ENCODE measurements around the gene CCDC102A. TPM values are rescaled to one million over a fixed set of nuclear protein-coding genes. Genes with fewer than 3 reads are reported as not detected.

CCDC102A gene
- total RNA-seq, 6 donors from 2014 or later: 8.2 to 41.9 (median 16.5) TPM

GRCh38 chr16:57483725-57484514 lies 52.5 kb downstream of the CCDC102A start:
- ATAC-seq (ENCODE audit: low FRiP score in 2 of 2) (no peak), DNase-seq (peak in 1 of 2 donors; percentile 57)
- peak overlapping the region in 3 of 4 donors; percentile 3 to 14 (median 12) for H3K27ac ChIP-seq
- H3K36me3 ChIP-seq: no peaks in the 10 kb centered on the region
- H3K9me3 ChIP-seq: no peaks in the 10 kb centered on the region
- no peaks in the 10 kb centered on the region for H3K27me3 ChIP-seq
- peaks cover 33 to 55% (median 42%) of the 10 kb centered on the region in 4 donors for H3K4me1 ChIP-seq
- 64 to 90% methylated on average over 2 to 9 of the region's 19 CpGs for WGBS, 2 donors
- TF ChIP-seq POLR2A (IDR thresholded peaks at IDR 0.05): no peak
- no peak for TF ChIP-seq POLR2AphosphoS5 (IDR thresholded peaks at IDR 0.05)
- no peak overlapping the region for H3K4me3 ChIP-seq

GRCh38 chr16:57482845-57483545 lies 53.4 kb downstream of the CCDC102A start:
- DNase-seq (peak in 1 of 2 donors; percentile 46), ATAC-seq (ENCODE audit: low FRiP score in 2 of 2) (no peak)
- 86 to 92% methylated on average over 11 to 14 of the region's 14 CpGs for WGBS, 2 donors
- Histone ChIP-seq H3K27ac (no peak overlapping the region), H3K36me3 (no peaks in the 10 kb centered on the region), H3K27me3 (no peaks in the 10 kb centered on the region), H3K9me3 (no peaks in the 10 kb centered on the region), H3K4me3 (no peak overlapping the region), H3K4me1 (peaks cover 39 to 65% (median 52%) of the 10 kb centered on the region in 4 donors)
- TF ChIP-seq POLR2AphosphoS5 (IDR thresholded peaks at IDR 0.05) (no peak), EP300 (IDR thresholded peaks at IDR 0.05) (no peak), POLR2A (IDR thresholded peaks at IDR 0.05) (no peak), CTCF (IDR thresholded peaks at IDR 0.05) (no peak)

GRCh38 chr16:57481421-57481820 lies 55.0 kb downstream of the CCDC102A start:
- no peak overlapping the region for H3K27ac ChIP-seq
- WGBS, 2 donors: 90 to 93% methylated on average over 3 to 4 of the region's 4 CpGs
- peaks cover 41 to 72% (median 60%) of the 10 kb centered on the region in 4 donors for H3K4me1 ChIP-seq

GRCh38 chr16:57480754-57481230 lies 55.6 kb downstream of the CCDC102A start:
- TF ChIP-seq POLR2AphosphoS5 (IDR thresholded peaks at IDR 0.05): no peak
- no peak for TF ChIP-seq POLR2A (IDR thresholded peaks at IDR 0.05)
- TF ChIP-seq CTCF (IDR thresholded peaks at IDR 0.05): no peak
- TF ChIP-seq EP300 (IDR thresholded peaks at IDR 0.05): no peak
- ATAC-seq (ENCODE audit: low FRiP score in 2 of 2) (no peak), DNase-seq (no peak)
- Histone ChIP-seq H3K36me3 (no peaks in the 10 kb centered on the region), H3K9me3 (no peaks in the 10 kb centered on the region), H3K4me1 (peaks cover 47 to 75% (median 65%) of the 10 kb centered on the region in 4 donors), H3K4me3 (no peak overlapping the region), H3K27ac (peak overlapping the region; percentile 40 to 64 (median 62)), H3K27me3 (no peaks in the 10 kb centered on the region)
- 50 to 83% methylated on average over 1 to 6 of the region's 6 CpGs for WGBS, 2 donors

More at GRCh38 chr16:57481421-57481820, 55.0 kb downstream of the CCDC102A start:
- DNase-seq (no peak), ATAC-seq (ENCODE audit: low FRiP score in 2 of 2) (no peak)
- Histone ChIP-seq H3K4me3 (no peak overlapping the region), H3K27me3 (no peaks in the 10 kb centered on the region), H3K9me3 (no peaks in the 10 kb centered on the region), H3K36me3 (no peaks in the 10 kb centered on the region)
- TF ChIP-seq POLR2AphosphoS5 (IDR thresholded peaks at IDR 0.05): no peak
- TF ChIP-seq POLR2A (IDR thresholded peaks at IDR 0.05): no peak
- no peak for TF ChIP-seq CTCF (IDR thresholded peaks at IDR 0.05)
- no peak for TF ChIP-seq EP300 (IDR thresholded peaks at IDR 0.05)

All from upper lobe of left lung (tissue), 6 donors.